ENCODE measurements around the gene CYP19A1. TPM values are rescaled to one million over a fixed set of nuclear protein-coding genes. Genes with fewer than 3 reads are reported as not detected.

Gene CYP19A1
- total RNA-seq, 1 experiment from 2014 or later = 2.8 TPM

- DNase-seq (ENCODE audit: low read depth) = no peak
Observed at GRCh38 chr15:51359981-51360380, 21.6 kb upstream of the CYP19A1 start.

GRCh38 chr15:51356983-51357382 is 18.6 kb upstream of the CYP19A1 start:
- DNase-seq (ENCODE audit: low read depth) = peak; percentile 27

GRCh38 chr15:51356147-51356546 is 17.8 kb upstream of the CYP19A1 start:
- DNase-seq (ENCODE audit: low read depth) = no peak

- DNase-seq (ENCODE audit: low read depth) = no peak
Observed at GRCh38 chr15:51355096-51355495, 16.7 kb upstream of the CYP19A1 start.

- no peak for DNase-seq (ENCODE audit: low read depth)
Observed at GRCh38 chr15:51353976-51354375, 15.6 kb upstream of the CYP19A1 start.

- DNase-seq (ENCODE audit: low read depth) = no peak
Observed at GRCh38 chr15:51350723-51351122, 12.3 kb upstream of the CYP19A1 start.

- DNase-seq (ENCODE audit: low read depth) = no peak
Observed at GRCh38 chr15:51349156-51349844, 10.9 kb upstream of the CYP19A1 start.

GRCh38 chr15:51348688-51349087 is 10.3 kb upstream of the CYP19A1 start:
- DNase-seq (ENCODE audit: low read depth) = no peak

GRCh38 chr15:51346136-51346535 is 7.7 kb upstream of the CYP19A1 start:
- no peak for DNase-seq (ENCODE audit: low read depth)

GRCh38 chr15:51343466-51343865 is 5.1 kb upstream of the CYP19A1 start:
- DNase-seq (ENCODE audit: low read depth) = no peak

- DNase-seq (ENCODE audit: low read depth) = no peak
Observed at GRCh38 chr15:51342227-51342999, 4.0 kb upstream of the CYP19A1 start.

GRCh38 chr15:51341366-51342226 is 3.2 kb upstream of the CYP19A1 start, which contains the start of gene GLDN:
GLDN (plus strand) TSS chr15:51341655; CDS start chr15:51341685, 30 bp downstream.
- DNase-seq (ENCODE audit: low read depth) = peak; percentile 35

GRCh38 chr15:51335538-51336410 is 2.6 kb downstream of the CYP19A1 start:
- DNase-seq (ENCODE audit: low read depth) = no peak

GRCh38 chr15:51335087-51335486 is 3.3 kb downstream of the CYP19A1 start:
- no peak for DNase-seq (ENCODE audit: low read depth)

- no peak for DNase-seq (ENCODE audit: low read depth)
Observed at GRCh38 chr15:51334011-51334451, 4.4 kb downstream of the CYP19A1 start.

GRCh38 chr15:51333571-51333970 is 4.8 kb downstream of the CYP19A1 start:
- no peak for DNase-seq (ENCODE audit: low read depth)

- no peak for DNase-seq (ENCODE audit: low read depth)
Observed at GRCh38 chr15:51332206-51333147, 5.9 kb downstream of the CYP19A1 start.

GRCh38 chr15:51331141-51331540 is 7.3 kb downstream of the CYP19A1 start:
- DNase-seq (ENCODE audit: low read depth) = peak; percentile 34

GRCh38 chr15:51328926-51329325 is 9.5 kb downstream of the CYP19A1 start:
- DNase-seq (ENCODE audit: low read depth) = no peak

- DNase-seq (ENCODE audit: low read depth) = no peak
Observed at GRCh38 chr15:51327081-51327480, 11.3 kb downstream of the CYP19A1 start.
